22Rv1 (cell line): ENCODE measurements around the gene TRAPPC10.

Experiments
- H3K27ac ChIP-seq: fragments of 450-650 bp; 2 replicates; pipeline ENCODE4 v1.5.1; 2017
- ZFX ChIP-seq: fragments of 450-650 bp; IDR thresholded peaks from 2 replicates; pipeline ENCODE4 v1.6.1; 2017; ENCODE audit warnings: antibody characterized with exemption, borderline replicate concordance
- TF ChIP-seq, protein P1 (sequence below): fragments of 450-650 bp; IDR thresholded peaks from 2 replicates; pipeline ENCODE4 v1.5.1; 2017; ENCODE audit warnings: mild to moderate bottlenecking

The TRAPPC10 gene

DNA sequence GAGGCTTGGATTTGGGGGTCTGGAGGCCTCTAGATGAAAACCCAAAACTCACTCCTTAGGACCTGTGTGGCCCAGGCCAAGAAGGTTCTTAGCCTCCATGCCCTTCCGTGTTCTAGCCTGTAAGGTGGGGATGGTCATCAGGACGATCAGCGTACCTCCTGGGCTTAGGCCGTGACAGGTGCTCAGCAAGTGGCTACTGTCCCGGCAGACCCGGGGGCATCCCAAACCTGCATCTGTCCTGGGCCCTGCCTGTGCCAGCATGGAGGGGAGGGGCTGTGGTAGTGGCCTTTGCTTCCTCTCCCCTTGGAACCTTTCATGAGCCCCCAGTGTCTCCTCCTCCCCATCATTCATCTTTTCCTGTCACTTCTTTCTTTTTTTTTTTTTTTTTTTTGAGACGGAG is 22.7 kb upstream of the TRAPPC10 start:
- no peak for TF ChIP-seq ZFX
- TF ChIP-seq, protein P1, sequence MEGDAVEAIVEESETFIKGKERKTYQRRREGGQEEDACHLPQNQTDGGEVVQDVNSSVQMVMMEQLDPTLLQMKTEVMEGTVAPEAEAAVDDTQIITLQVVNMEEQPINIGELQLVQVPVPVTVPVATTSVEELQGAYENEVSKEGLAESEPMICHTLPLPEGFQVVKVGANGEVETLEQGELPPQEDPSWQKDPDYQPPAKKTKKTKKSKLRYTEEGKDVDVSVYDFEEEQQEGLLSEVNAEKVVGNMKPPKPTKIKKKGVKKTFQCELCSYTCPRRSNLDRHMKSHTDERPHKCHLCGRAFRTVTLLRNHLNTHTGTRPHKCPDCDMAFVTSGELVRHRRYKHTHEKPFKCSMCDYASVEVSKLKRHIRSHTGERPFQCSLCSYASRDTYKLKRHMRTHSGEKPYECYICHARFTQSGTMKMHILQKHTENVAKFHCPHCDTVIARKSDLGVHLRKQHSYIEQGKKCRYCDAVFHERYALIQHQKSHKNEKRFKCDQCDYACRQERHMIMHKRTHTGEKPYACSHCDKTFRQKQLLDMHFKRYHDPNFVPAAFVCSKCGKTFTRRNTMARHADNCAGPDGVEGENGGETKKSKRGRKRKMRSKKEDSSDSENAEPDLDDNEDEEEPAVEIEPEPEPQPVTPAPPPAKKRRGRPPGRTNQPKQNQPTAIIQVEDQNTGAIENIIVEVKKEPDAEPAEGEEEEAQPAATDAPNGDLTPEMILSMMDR = no peak

GRCh38 chr21:43991447-43991991 is 20.6 kb upstream of the TRAPPC10 start:
- no peak for TF ChIP-seq ZFX
- TF ChIP-seq, protein P1 = no peak
- no peak overlapping the region for H3K27ac ChIP-seq

More for the DNA sequence above, 22.7 kb upstream of the TRAPPC10 start:
- no peak overlapping the region for H3K27ac ChIP-seq

DNA sequence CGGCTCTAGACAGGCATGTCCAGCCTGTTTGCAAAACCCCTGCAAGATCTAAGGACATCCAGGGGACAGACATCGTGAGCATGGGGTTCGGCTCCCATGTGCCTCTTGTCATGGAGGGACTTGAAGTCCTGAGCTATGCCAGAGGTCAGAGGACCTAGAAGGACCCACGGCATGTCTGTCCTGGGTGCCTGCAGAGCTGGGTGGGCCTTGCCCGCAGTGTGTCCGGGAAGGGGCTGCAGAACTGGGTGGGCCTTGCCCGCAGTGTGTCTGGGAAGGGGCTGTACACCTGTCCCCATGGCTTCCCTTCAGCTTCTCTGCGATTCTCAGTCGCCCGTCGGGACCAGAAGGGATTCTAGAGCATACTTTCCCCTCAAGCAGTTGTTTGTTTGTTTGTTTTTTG is 20.0 kb upstream of the TRAPPC10 start:
- no peak overlapping the region for H3K27ac ChIP-seq
- TF ChIP-seq, protein P1 = no peak
- TF ChIP-seq ZFX = no peak

DNA sequence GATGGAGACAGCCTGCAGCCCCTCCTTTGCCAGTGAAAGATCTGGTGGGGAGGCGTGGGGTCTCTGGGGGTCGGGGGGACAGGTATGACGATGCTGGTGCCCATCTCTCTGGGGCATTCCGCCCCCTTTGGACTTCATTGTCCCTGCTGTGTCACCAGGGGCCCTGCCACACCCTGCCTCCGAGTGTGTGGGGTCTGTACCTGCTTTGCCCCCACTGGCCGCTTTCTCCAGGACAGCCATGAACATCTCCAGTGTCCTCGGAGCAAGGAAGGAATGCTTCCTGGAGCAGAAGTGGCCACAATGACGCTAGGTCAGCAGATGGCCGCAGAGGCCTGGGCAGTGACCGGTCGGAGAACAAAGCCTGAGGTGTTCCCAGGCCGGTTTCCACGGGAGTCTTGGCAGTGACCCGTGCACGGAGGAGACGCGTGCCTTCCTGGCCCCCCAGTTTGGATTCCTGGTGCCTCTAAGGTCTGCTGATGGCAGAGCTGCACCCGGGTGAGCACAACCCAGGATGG is 18.6 kb upstream of the TRAPPC10 start:
- H3K27ac ChIP-seq = no peak overlapping the region
- TF ChIP-seq ZFX = no peak
- TF ChIP-seq, protein P1 = no peak

GRCh38 chr21:43994085-43994484 is 18.0 kb upstream of the TRAPPC10 start:
- H3K27ac ChIP-seq = no peak overlapping the region
- no peak for TF ChIP-seq ZFX
- TF ChIP-seq, protein P1 = no peak

DNA sequence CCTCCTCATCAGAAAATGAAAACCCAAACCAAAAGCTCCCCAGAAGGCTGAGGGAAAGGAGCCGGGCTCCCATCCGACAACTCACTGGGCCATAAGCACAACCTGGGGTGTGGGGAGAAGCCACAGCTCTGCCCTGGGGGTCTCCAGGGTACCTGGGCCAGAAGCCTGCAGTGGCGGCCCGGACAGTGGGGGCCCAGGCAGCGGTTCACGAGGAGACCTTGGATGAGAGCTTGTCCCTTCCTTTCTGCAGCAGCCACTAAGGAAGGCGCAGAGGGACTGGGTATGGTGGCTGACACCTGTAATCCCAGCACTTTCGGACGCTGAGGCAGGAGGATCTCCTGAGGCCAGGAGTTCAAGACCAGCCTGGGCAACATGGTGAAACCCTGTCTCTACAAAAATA is 17.5 kb upstream of the TRAPPC10 start:
- H3K27ac ChIP-seq = no peak overlapping the region

DNA sequence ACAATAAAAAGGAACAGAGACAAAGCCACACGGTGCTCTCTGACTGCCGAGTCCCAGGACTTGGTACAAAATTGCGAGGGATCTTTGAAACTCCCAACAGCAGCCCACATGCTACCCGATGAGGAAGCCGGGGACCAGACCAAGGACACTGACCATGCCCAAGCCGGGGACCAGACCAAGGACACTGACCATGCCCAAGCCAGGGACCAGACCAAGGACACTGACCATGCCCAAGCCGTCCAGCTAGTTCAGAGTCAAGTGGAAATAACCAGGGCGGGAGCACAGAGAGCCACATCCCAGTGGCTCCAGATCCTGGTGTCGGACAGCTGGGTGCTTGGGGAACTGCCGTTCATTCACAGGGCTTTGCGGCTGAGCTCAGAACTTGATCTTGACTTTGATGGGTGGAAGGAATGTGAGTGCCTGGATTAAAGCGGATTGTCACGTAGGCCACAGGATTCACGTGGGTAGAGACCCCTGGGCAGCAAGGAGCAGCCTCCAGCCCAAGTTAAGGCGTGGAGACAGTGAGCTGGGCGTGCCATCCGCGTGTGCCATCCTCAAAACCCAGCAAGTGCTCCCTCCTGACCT is 16.5 kb upstream of the TRAPPC10 start:
- TF ChIP-seq, protein P1 = no peak
- no peak for TF ChIP-seq ZFX
- H3K27ac ChIP-seq = no peak overlapping the region

More for the DNA sequence above, 17.5 kb upstream of the TRAPPC10 start:
- TF ChIP-seq, protein P1 = no peak
- no peak for TF ChIP-seq ZFX
